Measurements from ENCODE around the gene RABL3. TPM values are rescaled to one million over a fixed set of nuclear protein-coding genes. Genes with fewer than 3 reads are reported as not detected.

The RABL3 gene
- total RNA-seq, 2 experiments from 2014 or later = 28.8 to 37.1 TPM

DNA sequence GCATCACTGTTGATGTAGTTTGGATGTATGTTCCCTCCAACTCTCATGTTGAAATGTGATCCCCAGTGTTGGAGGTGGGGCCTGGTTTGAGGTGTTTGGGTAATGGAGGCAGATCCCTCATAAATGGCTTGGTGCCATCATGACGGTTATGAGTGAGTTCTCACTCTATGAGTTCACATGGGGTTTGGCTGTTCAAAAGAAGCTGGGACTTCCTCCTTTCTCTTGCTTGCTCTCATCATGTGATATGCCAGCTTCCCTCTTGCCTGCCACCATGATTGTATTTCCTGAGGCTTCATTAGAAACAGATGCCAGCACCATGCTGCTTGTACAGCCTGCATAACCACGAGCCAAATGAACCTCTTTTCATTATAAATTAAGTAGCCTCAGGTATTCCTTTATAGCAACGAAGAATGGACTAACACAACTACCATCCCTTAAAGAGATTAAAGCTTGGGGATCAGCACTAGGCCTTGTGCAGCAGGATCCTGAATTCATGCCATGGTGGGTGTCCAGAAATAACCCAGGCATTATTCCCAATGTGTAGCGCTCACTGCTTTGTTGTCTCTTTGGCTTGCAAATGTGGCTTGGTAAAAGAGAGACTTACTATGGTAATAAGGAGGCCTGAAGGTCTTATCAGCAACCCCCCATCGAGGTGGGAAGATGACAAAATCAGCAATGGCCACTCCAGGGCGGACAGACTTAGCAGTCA, 104.3 kb downstream of the RABL3 start:
- DNase-seq = no peak
- ChIA-PET POLR2A (interaction anchor here (0.8 kb wide), 1 partner anchor 692 kb away, joined by 3 read pairs; no protein-coding TSS in a partner anchor), CTCF (no interaction called here)
- Mint-ChIP-seq H3K36me3 (ENCODE audit: low read depth) (peaks cover 2% of the 10 kb centered on the region), H3K4me3 (no peak overlapping the region), H3K4me1 (ENCODE audit: low read depth) (peaks cover 8% of the 10 kb centered on the region), H3K27ac (no peak overlapping the region), H3K27me3 (no peaks in the 10 kb centered on the region), H3K9me3 (peaks cover 2% of the 10 kb centered on the region)
- no peak for ATAC-seq
- TF ChIP-seq CTCF (IDR thresholded peaks at IDR 0.05) = no peak
- intact Hi-C loops (cut with micrococcal nuclease) = no loop called here

DNA sequence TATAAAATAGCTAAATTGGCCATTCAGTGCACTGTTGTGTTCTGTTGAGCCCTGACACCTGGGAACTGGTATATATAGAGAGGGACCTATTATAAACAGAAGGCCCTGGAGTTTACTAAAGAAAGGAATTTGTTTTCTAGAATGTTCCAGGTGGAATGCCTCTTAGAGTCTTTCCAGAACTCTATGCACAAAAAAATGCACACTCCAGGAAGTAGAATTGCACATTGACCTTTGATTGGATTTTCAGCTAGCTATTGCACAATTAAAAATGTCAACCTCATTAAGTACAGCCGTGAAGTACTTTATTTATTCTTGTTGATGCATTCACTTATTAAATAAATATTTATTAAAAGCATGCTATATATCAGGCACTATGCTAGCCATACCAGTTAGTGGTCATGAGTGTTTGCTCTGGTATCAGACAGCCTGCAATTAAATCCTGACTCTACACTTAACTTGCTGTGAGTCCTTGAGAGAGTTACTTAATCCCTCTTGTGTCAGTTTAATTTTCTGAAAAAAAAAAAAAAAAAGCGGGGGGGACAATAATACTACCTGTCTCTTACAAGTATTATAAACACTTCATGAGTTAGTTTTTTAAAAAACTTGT, 105.4 kb downstream of the RABL3 start:
- intact Hi-C loops (cut with micrococcal nuclease) = no loop called here
- ATAC-seq (no peak), DNase-seq (no peak)
- CTCF ChIA-PET = no interaction called here
- Mint-ChIP-seq H3K9me3 (peaks cover 2% of the 10 kb centered on the region), H3K27ac (no peak overlapping the region), H3K4me1 (ENCODE audit: low read depth) (peaks cover 6% of the 10 kb centered on the region), H3K4me3 (no peak overlapping the region), H3K27me3 (no peaks in the 10 kb centered on the region), H3K36me3 (ENCODE audit: low read depth) (peaks cover 2% of the 10 kb centered on the region)
- no peak for TF ChIP-seq CTCF (IDR thresholded peaks at IDR 0.05)
- POLR2A ChIA-PET = no interaction called here

Other genes starting within 250 kb of the RABL3 start
- 100 to 1,000 TPM; 147 to 162 TPM for gene NDUFB4, start 146.2 kb downstream of the RABL3 start, total RNA-seq
- under 1 TPM; 0.16 to 0.78 TPM for gene HGD, start 60.3 kb downstream of the RABL3 start, total RNA-seq
- 10 to 100 TPM; 25.2 to 25.9 TPM for gene GTF2E1, start 228 bp upstream of the RABL3 start, total RNA-seq
- gene STXBP5L, start 165.7 kb upstream of the RABL3 start, total RNA-seq = not detected